ENCODE results near the gene NSUN4.
"Not testable (repeated sequence)": the region's sequence is repeated elsewhere in the genome, so short reads cannot be mapped to it uniquely, and the experiment has no call there.

NSUN4 gene

DNA sequence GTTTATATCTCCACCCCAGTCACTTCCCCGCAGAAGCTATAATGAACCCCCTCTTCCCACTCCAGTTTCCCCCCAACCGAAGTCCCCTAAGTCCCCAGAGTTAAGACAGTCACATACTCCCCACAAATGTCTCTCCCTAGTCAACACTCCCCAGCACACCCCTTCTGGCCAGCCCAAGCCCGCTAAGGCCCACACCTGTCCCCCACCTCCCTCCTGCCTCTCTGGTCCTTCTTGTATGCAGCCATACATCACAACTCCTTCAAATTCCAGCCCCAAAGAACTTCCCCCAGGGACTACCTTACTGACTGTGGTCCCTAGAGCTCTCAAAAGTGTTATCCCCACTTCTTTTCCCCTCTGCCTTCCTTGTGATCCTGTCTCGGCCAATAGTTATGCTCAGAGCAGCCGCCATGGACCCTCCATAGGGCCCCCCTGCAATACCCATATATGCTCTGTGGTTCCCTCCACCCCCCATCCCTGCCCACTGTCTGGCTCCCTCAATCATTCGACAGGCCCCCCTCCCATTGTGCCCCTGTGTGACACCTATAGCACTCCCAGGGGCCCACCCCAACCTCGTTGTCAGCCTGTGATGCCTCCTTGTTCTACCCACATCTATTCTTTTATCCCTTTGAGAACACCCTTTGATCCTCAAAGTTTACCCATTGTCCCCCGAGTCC lies 2.2 kb downstream of the NSUN4 start:
- TF ChIP-seq, protein P1, sequence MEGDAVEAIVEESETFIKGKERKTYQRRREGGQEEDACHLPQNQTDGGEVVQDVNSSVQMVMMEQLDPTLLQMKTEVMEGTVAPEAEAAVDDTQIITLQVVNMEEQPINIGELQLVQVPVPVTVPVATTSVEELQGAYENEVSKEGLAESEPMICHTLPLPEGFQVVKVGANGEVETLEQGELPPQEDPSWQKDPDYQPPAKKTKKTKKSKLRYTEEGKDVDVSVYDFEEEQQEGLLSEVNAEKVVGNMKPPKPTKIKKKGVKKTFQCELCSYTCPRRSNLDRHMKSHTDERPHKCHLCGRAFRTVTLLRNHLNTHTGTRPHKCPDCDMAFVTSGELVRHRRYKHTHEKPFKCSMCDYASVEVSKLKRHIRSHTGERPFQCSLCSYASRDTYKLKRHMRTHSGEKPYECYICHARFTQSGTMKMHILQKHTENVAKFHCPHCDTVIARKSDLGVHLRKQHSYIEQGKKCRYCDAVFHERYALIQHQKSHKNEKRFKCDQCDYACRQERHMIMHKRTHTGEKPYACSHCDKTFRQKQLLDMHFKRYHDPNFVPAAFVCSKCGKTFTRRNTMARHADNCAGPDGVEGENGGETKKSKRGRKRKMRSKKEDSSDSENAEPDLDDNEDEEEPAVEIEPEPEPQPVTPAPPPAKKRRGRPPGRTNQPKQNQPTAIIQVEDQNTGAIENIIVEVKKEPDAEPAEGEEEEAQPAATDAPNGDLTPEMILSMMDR (IDR thresholded peaks at IDR 0.05; ENCODE audit: low read depth, low read length, missing control alignments) = no peak
- in situ Hi-C loops (cut with HindIII; ENCODE audit: low sequenced_read_pairs) = no loop called here
- no peak for DNase-seq (ENCODE audit: low read depth)
- no peak overlapping the region for H3K4me3 ChIP-seq (ENCODE audit: low read depth, low read length)

DNA sequence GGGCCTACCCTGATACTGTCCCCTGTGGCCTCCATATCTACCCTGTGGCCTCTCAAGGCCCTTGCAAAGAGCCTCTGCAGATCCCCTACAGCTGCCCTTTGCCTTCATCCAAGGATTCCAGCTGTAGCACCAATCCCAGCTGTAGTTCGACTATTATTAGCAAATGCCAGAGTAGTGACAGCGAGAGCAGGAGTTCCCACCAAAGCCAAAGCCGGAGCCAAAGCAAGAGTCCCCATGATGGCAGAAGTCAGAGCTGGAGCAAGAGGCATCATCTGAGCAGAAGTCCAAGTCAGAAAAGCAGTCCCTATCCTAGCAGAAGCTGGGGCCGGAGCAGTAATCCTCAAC lies 2.7 kb downstream of the NSUN4 start:
- in situ Hi-C loops (cut with HindIII; ENCODE audit: low sequenced_read_pairs) = no loop called here
- DNase-seq (ENCODE audit: low read depth) = no peak
- H3K4me3 ChIP-seq (ENCODE audit: low read depth, low read length) = no peak overlapping the region
- TF ChIP-seq, protein P1 (IDR thresholded peaks at IDR 0.05; ENCODE audit: low read depth, low read length, missing control alignments) = no peak

DNA sequence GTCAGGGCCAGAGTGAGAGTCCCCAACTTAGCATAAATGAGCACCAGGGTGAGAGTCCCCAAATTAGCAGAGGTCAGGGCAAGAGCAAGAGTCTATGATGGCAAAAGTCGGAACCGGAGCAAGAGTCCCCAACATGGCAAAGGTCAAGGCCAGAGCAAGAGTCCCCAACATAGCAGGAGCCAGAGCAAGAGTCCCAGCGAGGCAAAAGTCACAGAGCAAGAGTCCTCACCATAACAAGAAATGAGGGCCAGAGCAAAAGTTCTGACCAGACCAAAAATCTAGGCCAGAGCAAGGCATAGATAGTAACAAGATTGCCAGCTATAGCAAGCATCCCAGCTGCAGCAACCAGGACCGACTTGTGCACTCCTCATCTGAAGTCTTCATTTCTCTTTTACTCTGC lies 3.1 kb downstream of the NSUN4 start:
- no peak overlapping the region for H3K4me3 ChIP-seq (ENCODE audit: low read depth, low read length)
- in situ Hi-C loops (cut with HindIII; ENCODE audit: low sequenced_read_pairs) = no loop called here
- TF ChIP-seq, protein P1 (IDR thresholded peaks at IDR 0.05; ENCODE audit: low read depth, low read length, missing control alignments) = no peak

DNA sequence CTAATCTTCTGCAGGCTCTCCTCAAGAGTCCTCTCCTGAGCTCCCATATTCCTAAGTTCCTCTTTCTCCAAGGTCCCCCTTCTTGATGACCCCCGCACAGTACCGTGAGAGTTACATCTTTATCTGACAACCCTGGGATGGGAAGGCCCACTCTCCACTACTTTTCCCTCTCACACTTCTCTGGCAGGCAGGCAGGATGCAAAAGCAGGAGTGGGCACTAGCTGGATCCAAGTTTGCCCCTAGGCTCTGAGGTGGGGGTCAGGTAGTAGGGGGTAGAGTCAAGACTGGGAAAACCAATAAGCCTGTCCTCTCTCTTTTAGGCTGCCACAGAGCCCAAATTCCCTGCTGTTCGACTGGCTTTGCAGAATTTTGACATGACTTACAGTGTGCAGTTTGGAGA lies 3.9 kb downstream of the NSUN4 start:
- TF ChIP-seq, protein P1 (IDR thresholded peaks at IDR 0.05; ENCODE audit: low read depth, low read length, missing control alignments) = no peak
- H3K4me3 ChIP-seq (ENCODE audit: low read depth, low read length) = no peak overlapping the region
- no peak for DNase-seq (ENCODE audit: low read depth)
- in situ Hi-C loops (cut with HindIII; ENCODE audit: low sequenced_read_pairs) = no loop called here

More for the DNA sequence above, 3.1 kb downstream of the NSUN4 start:
- no peak for DNase-seq (ENCODE audit: low read depth)

DNA sequence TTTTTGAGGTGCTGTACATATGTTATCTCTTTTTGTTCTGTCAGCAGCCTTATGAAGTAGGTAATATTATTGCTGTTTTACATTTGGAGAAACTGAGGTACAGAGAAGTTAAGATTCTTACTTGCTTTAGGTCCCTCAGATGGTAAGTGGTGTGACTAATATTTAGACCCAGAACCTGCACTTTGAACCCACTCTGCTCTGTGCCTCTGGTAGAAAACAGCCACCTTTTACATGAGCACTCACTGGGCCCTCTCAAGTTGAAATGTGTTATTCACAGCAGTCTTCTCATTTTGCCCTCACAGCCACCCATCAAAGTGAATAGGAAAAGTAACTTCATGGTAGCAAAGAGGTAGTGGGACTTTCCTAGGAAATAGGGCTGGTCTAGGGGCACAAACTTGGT lies 4.7 kb downstream of the NSUN4 start:
- TF ChIP-seq, protein P1 (IDR thresholded peaks at IDR 0.05; ENCODE audit: low read depth, low read length, missing control alignments) = no peak
- in situ Hi-C loops (cut with HindIII; ENCODE audit: low sequenced_read_pairs) = no loop called here
- H3K4me3 ChIP-seq (ENCODE audit: low read depth, low read length) = no peak overlapping the region
- no peak for DNase-seq (ENCODE audit: low read depth)

DNA sequence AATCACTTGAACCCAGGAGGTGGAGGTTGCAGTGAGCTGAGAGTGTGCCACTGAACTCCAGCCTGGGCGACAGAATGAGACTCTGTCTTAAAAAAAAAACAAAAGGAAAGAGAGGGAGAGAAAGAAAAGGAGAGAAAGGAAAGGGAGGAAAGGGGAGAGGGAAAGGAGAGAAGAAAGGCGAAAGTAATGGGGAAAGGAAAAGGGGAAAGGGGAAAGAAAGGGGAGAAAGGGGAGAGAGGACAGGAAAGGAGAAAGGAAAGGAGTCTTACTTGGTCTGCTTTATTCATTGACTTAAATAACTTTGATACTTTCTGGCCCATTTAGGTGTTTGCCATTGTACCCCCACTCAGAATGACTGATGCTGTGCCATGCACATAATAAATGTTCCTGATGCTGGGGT lies 11.8 kb downstream of the NSUN4 start:
- TF ChIP-seq, protein P1 (IDR thresholded peaks at IDR 0.05; ENCODE audit: low read depth, low read length, missing control alignments) = no peak
- in situ Hi-C loops (cut with HindIII; ENCODE audit: low sequenced_read_pairs) = no loop called here
- DNase-seq (ENCODE audit: low read depth) = no peak
- H3K4me3 ChIP-seq (ENCODE audit: low read depth, low read length) = no peak overlapping the region

DNA sequence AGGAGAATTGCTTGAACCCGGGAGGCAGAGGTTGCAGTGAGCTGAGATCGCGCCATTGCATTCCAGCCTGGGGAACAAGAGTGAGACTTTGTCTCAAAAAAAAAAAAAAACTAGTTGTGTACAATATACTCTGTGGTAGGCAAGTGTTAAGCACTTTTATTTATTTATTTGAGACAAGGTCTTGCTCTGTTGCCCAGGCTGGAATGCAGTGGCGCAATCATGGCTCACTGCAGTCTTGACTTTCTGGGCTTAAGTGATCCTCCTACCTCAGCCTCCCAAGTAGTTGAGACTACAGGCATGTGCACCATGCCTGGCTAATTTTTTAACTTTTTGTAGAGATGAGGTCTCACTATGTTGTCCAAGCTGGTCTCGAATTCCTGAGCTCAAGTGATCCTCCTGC lies 15.3 kb downstream of the NSUN4 start:
- DNase-seq (ENCODE audit: low read depth); in situ Hi-C loops (cut with HindIII; ENCODE audit: low sequenced_read_pairs); H3K4me3 ChIP-seq (ENCODE audit: low read depth, low read length): not testable (repeated sequence)

Measured in astrocyte of the cerebellum (primary cell).